Measurements from ENCODE around the gene EFNA1. TPM values are rescaled to one million over a fixed set of nuclear protein-coding genes. Genes with fewer than 3 reads are reported as not detected.

EFNA1 gene
- total and polyA plus RNA-seq, 2 of the 13 experiments (the other 11 are each of a cell fraction or from before 2014, with no cell fraction given), result 81.8 to 874 TPM

DNA sequence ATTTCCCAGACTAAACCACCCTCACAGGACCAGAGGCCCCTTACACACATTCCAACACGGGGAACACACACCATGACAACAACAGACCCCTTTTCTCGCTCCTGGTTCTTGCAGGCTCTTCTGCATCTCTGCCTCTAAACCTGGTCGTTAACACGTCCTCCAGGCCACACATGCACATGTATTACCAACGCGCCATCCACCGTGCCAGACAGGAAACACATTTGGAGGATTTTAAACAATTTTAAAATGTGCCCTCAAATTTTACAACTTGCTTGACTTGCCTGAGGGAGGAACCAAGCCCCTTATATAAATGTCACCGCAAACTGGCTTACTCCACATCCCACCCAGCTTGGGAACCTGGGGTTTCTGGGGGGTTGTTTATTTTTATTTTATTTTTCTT, 16.9 kb upstream of the EFNA1 start:
- POLR2A ChIA-PET, result interaction anchor here (0.8 kb wide), 1 partner anchor 15 kb away, joined by 3 read pairs; no protein-coding TSS in a partner anchor
- ATAC-seq (no peak), FAIRE-seq (no peak), DNase-seq (ENCODE audit: low spot score) (no peak)
- H3K9ac ChIP-seq (ENCODE audit: insufficient read depth, low read depth, low read length), result no peak overlapping the region
- no peaks in the 10 kb centered on the region for H4K20me1 ChIP-seq (ENCODE audit: insufficient read depth, low read length)
- peaks cover 49% of the 10 kb centered on the region for H3K4me1 ChIP-seq (ENCODE audit: insufficient read depth, low read length)
- H2AFZ ChIP-seq (ENCODE audit: low read length), result no peak overlapping the region
- no TSS peak for BruUV-seq (replicated peaks)
- H3K27ac ChIP-seq (ENCODE audit: extremely low read length, insufficient read depth, low read length), result no peak overlapping the region
- H3K27me3 ChIP-seq (ENCODE audit: control insufficient read depth in 1 of 2, insufficient read depth in 2 of 2, low read length in 2 of 2), result no peaks in the 10 kb centered on the region
- WGBS (ENCODE audit: low lambda C conversion rate), result 83% methylated on average over 8 of the region's 8 CpGs
- CTCF ChIA-PET (ENCODE audit: low intra/inter-chr PET ratio, low total read pairs), result no interaction called here
- H3K36me3 ChIP-seq (replicated peaks in 1 of 2; ENCODE audit: control insufficient read depth in 1 of 2, insufficient read depth in 2 of 2, low read length in 2 of 2), result no peaks in the 10 kb centered on the region
- no peak overlapping the region for H3K4me3 ChIP-seq (replicated peaks in 1 of 3; ENCODE audit: insufficient read depth in 1 of 3, low read depth in 2 of 3, low read length in 3 of 3)
- no peak overlapping the region for H3K4me2 ChIP-seq (ENCODE audit: low read depth, low read length)
- no peaks in the 10 kb centered on the region for H3K79me2 ChIP-seq (ENCODE audit: insufficient read depth, low read length)
- TF ChIP-seq ZNF737 (CRISPR knock-in tag; IDR thresholded peaks at IDR 0.05; ENCODE audit: borderline replicate concordance) (no peak), ZNF850 (CRISPR knock-in tag; conservative IDR thresholded peaks at IDR 0.05) (no peak), ZNF530 (CRISPR knock-in tag; IDR thresholded peaks at IDR 0.05; ENCODE audit: low read depth) (no peak), AHR (CRISPR knock-in tag; IDR thresholded peaks at IDR 0.05) (no peak), EEA1 (CRISPR knock-in tag; IDR thresholded peaks at IDR 0.05; ENCODE audit: borderline replicate concordance) (no peak), ZSCAN21 (CRISPR knock-in tag; IDR thresholded peaks at IDR 0.05; ENCODE audit: borderline replicate concordance) (no peak), ZNF432 (CRISPR knock-in tag; IDR thresholded peaks at IDR 0.05; ENCODE audit: borderline replicate concordance) (no peak), TBL1XR1 (IDR thresholded peaks at IDR 0.05; ENCODE audit: borderline replicate concordance, low read length, partially characterized antibody) (no peak), ZNF501 (CRISPR knock-in tag; IDR thresholded peaks at IDR 0.05) (no peak)
- TF ChIP-seq, protein P1, sequence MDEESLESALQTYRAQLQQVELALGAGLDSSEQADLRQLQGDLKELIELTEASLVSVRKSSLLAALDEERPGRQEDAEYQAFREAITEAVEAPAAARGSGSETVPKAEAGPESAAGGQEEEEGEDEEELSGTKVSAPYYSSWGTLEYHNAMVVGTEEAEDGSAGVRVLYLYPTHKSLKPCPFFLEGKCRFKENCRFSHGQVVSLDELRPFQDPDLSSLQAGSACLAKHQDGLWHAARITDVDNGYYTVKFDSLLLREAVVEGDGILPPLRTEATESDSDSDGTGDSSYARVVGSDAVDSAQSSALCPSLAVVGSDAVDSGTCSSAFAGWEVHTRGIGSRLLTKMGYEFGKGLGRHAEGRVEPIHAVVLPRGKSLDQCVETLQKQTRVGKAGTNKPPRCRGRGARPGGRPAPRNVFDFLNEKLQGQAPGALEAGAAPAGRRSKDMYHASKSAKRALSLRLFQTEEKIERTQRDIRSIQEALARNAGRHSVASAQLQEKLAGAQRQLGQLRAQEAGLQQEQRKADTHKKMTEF (CRISPR knock-in tag; IDR thresholded peaks at IDR 0.05), result no peak
- intact Hi-C loops (cut with micrococcal nuclease; ENCODE audit: unreplicated experiment), result loop anchor here (5.0 kb wide), 1 partner anchor 406 kb away; no protein-coding TSS in a partner anchor
- no peaks in the 10 kb centered on the region for H3K9me3 ChIP-seq (ENCODE audit: low read length)
- in situ Hi-C loops (cut with HindIII; ENCODE audit: extremely low pct_ligation_motif_present, low pct_unique_long_range_greater_than_20kb), result no loop called here

Measured in HepG2 (cell line).